ENCODE data around the gene RPS5.
"Not testable (repeated sequence)": the region's sequence is repeated elsewhere in the genome, so short reads cannot be mapped to it uniquely, and the experiment has no call there.

Gene RPS5

GRCh38 chr19:58401840-58402421 lies 14.9 kb downstream of the RPS5 start:
- Mint-ChIP-seq H3K27ac (no peak overlapping the region), H3K36me3 (ENCODE audit: low read depth) (peaks cover 4% of the 10 kb centered on the region), H3K4me1 (ENCODE audit: low read depth) (peaks cover 17% of the 10 kb centered on the region), H3K27me3 (ENCODE audit: low read depth) (no peaks in the 10 kb centered on the region), H3K4me3 (peak overlapping the region; percentile 91), H3K9me3 (no peaks in the 10 kb centered on the region)

GRCh38 chr19:58403920-58404478 lies 16.9 kb downstream of the RPS5 start:
- not testable (repeated sequence) for H3K9me3 Mint-ChIP-seq; H3K27me3 Mint-ChIP-seq (ENCODE audit: low read depth); H3K36me3 Mint-ChIP-seq (ENCODE audit: low read depth); H3K4me3 Mint-ChIP-seq; H3K27ac Mint-ChIP-seq
- peaks cover 29% of the 10 kb centered on the region for H3K4me1 Mint-ChIP-seq (ENCODE audit: low read depth)

- Mint-ChIP-seq H3K9me3 (no peaks in the 10 kb centered on the region), H3K27me3 (ENCODE audit: low read depth) (no peaks in the 10 kb centered on the region), H3K4me3 (peak overlapping the region; percentile 96), H3K27ac (peak overlapping the region; percentile 78), H3K36me3 (ENCODE audit: low read depth) (no peaks in the 10 kb centered on the region), H3K4me1 (ENCODE audit: low read depth) (peaks cover 31% of the 10 kb centered on the region)
These were observed 20.0 kb downstream of the RPS5 start for GRCh38 chr19:58406818-58407657.

GRCh38 chr19:58407658-58408151 lies 20.6 kb downstream of the RPS5 start:
- H3K36me3 Mint-ChIP-seq (ENCODE audit: low read depth): no peaks in the 10 kb centered on the region
- H3K4me3 Mint-ChIP-seq: peak overlapping the region; percentile 96
- no peaks in the 10 kb centered on the region for H3K27me3 Mint-ChIP-seq (ENCODE audit: low read depth)
- peak overlapping the region; percentile 78 for H3K27ac Mint-ChIP-seq
- H3K4me1 Mint-ChIP-seq (ENCODE audit: low read depth): peaks cover 31% of the 10 kb centered on the region
- H3K9me3 Mint-ChIP-seq: no peaks in the 10 kb centered on the region

- H3K27ac Mint-ChIP-seq: peak within 1 kb of the TSS; percentile 93
- H3K36me3 Mint-ChIP-seq (ENCODE audit: low read depth): peaks cover 2% of the 10 kb centered on the region
- H3K9me3 Mint-ChIP-seq: no peaks in the 10 kb centered on the region
- peaks cover 31% of the 10 kb centered on the region for H3K4me1 Mint-ChIP-seq (ENCODE audit: low read depth)
- peak within 1 kb of the TSS; percentile 96 for H3K4me3 Mint-ChIP-seq
- no peaks in the 10 kb centered on the region for H3K27me3 Mint-ChIP-seq (ENCODE audit: low read depth)
These were observed 21.3 kb downstream of the RPS5 start, which contains the start of gene ZNF584 for GRCh38 chr19:58408152-58409009. ZNF584 (plus strand) TSS chr19:58408649; CDS start chr19:58409148, 499 bp downstream.

- H3K4me1 Mint-ChIP-seq (ENCODE audit: low read depth): peaks cover 28% of the 10 kb centered on the region
- H3K27me3 Mint-ChIP-seq (ENCODE audit: low read depth): no peaks in the 10 kb centered on the region
- H3K9me3 Mint-ChIP-seq: no peaks in the 10 kb centered on the region
- H3K4me3 Mint-ChIP-seq: peak overlapping the region; percentile 96
- H3K27ac Mint-ChIP-seq: peak overlapping the region; percentile 45
- peaks cover 2% of the 10 kb centered on the region for H3K36me3 Mint-ChIP-seq (ENCODE audit: low read depth)
These were observed 22.1 kb downstream of the RPS5 start for GRCh38 chr19:58409010-58409790.

- Mint-ChIP-seq H3K27ac (no peak overlapping the region), H3K27me3 (ENCODE audit: low read depth) (no peaks in the 10 kb centered on the region), H3K4me1 (ENCODE audit: low read depth) (no peaks in the 10 kb centered on the region), H3K4me3 (no peak overlapping the region), H3K36me3 (ENCODE audit: low read depth) (peaks cover 36% of the 10 kb centered on the region), H3K9me3 (peaks cover 23% of the 10 kb centered on the region)
These were observed 29.5 kb downstream of the RPS5 start for GRCh38 chr19:58416604-58417003.

- no peaks in the 10 kb centered on the region for H3K27me3 Mint-ChIP-seq (ENCODE audit: low read depth)
- H3K27ac Mint-ChIP-seq: no peak overlapping the region
- peaks cover 37% of the 10 kb centered on the region for H3K36me3 Mint-ChIP-seq (ENCODE audit: low read depth)
- H3K4me1 Mint-ChIP-seq (ENCODE audit: low read depth): no peaks in the 10 kb centered on the region
- peaks cover 25% of the 10 kb centered on the region for H3K9me3 Mint-ChIP-seq
- no peak overlapping the region for H3K4me3 Mint-ChIP-seq
These were observed 30.0 kb downstream of the RPS5 start for GRCh38 chr19:58417071-58417470.

GRCh38 chr19:58428617-58429016 lies 41.5 kb downstream of the RPS5 start:
- peaks cover 70% of the 10 kb centered on the region for H3K9me3 Mint-ChIP-seq
- H3K4me1 Mint-ChIP-seq (ENCODE audit: low read depth): no peaks in the 10 kb centered on the region
- H3K4me3 Mint-ChIP-seq: no peak overlapping the region
- peaks cover 26% of the 10 kb centered on the region for H3K36me3 Mint-ChIP-seq (ENCODE audit: low read depth)
- H3K27me3 Mint-ChIP-seq (ENCODE audit: low read depth): no peaks in the 10 kb centered on the region
- H3K27ac Mint-ChIP-seq: no peak overlapping the region

- Mint-ChIP-seq H3K27ac (no peak overlapping the region), H3K4me3 (no peak overlapping the region), H3K9me3 (peaks cover 76% of the 10 kb centered on the region), H3K36me3 (ENCODE audit: low read depth) (peaks cover 35% of the 10 kb centered on the region), H3K27me3 (ENCODE audit: low read depth) (no peaks in the 10 kb centered on the region), H3K4me1 (ENCODE audit: low read depth) (no peaks in the 10 kb centered on the region)
These were observed 42.7 kb downstream of the RPS5 start for GRCh38 chr19:58429745-58430144.

GRCh38 chr19:58434217-58434616 lies 47.1 kb downstream of the RPS5 start:
- Mint-ChIP-seq H3K4me1 (ENCODE audit: low read depth) (peaks cover 5% of the 10 kb centered on the region), H3K4me3 (no peak overlapping the region), H3K36me3 (ENCODE audit: low read depth) (peaks cover 60% of the 10 kb centered on the region), H3K9me3 (peaks cover 86% of the 10 kb centered on the region), H3K27ac (no peak overlapping the region), H3K27me3 (ENCODE audit: low read depth) (no peaks in the 10 kb centered on the region)

GRCh38 chr19:58439576-58440554 lies 52.8 kb downstream of the RPS5 start, which contains the start of gene ZNF132:
ZNF132 (minus strand) TSS chr19:58440153; CDS start chr19:58439821, 332 bp downstream.
- Mint-ChIP-seq H3K27ac (peak within 1 kb of the TSS; percentile 97), H3K9me3 (peaks cover 66% of the 10 kb centered on the region), H3K4me1 (ENCODE audit: low read depth) (peaks cover 17% of the 10 kb centered on the region), H3K36me3 (ENCODE audit: low read depth) (peaks cover 47% of the 10 kb centered on the region), H3K27me3 (ENCODE audit: low read depth) (no peaks in the 10 kb centered on the region), H3K4me3 (peak within 1 kb of the TSS; percentile 96)

Data from T-helper 1 cell treated with Interleukin-12 subunit alpha and Interleukin-12 subunit beta and Interleukin-4 antibody, amounts not matched to agents 30 μg/mL and 1 μg/mL, for 36 hours (primary cell).